Loucy (cell line): ENCODE measurements around the gene NPIPB8.
"Not testable (repeated sequence)": the region's sequence is repeated elsewhere in the genome, so short reads cannot be mapped to it uniquely, and the experiment has no call there.

Experiments
- H2AFZ ChIP-seq: fragments of 200-600 bp; sonication (generic); 2 replicates; pipeline ENCODE4 v1.6.0; 2016; ENCODE audit warnings: antibody characterized with exemption, mild to moderate bottlenecking, low read length, moderate library complexity
- H3F3A ChIP-seq: fragments of 200-600 bp; 2 replicates; pipeline ENCODE4 v1.6.0; 2016; ENCODE audit warnings: antibody characterized with exemption, low read depth, mild to moderate bottlenecking
- H3K27me3 ChIP-seq: fragments of 200-600 bp; sonication (generic); 2 replicates; pipeline ENCODE4 v1.6.1; 2014; ENCODE audit warnings: low read length, mild to moderate bottlenecking; ENCODE audit not compliant: insufficient read depth, poor library complexity, severe bottlenecking
- H3K36me3 ChIP-seq: fragments of 200-600 bp; sonication (generic); 2 replicates; pipeline ENCODE4 v1.6.1; 2016; ENCODE audit warnings: low read length; ENCODE audit not compliant: insufficient read depth
- H3K4me1 ChIP-seq: fragments of 200-600 bp; sonication (generic); 2 replicates; pipeline ENCODE4 v1.5.1; 2014; ENCODE audit warnings: low read length, mild to moderate bottlenecking; ENCODE audit not compliant: insufficient read depth, poor library complexity, severe bottlenecking
- H3K4me2 ChIP-seq: fragments of 200-600 bp; sonication (generic); 2 replicates; pipeline ENCODE4 v1.6.0; 2014; ENCODE audit warnings: antibody characterized with exemption, low read length, low read depth, mild to moderate bottlenecking; ENCODE audit not compliant: poor library complexity, severe bottlenecking
- H3K4me3 ChIP-seq: fragments of 200-600 bp; sonication (generic); 2 replicates; pipeline ENCODE4 v1.5.1; 2014; ENCODE audit warnings: low read length, mild to moderate bottlenecking, mixed read lengths; ENCODE audit not compliant: poor library complexity, severe bottlenecking
- H3K79me2 ChIP-seq: fragments of 200-600 bp; sonication (generic); 2 replicates; pipeline ENCODE4 v1.6.1; 2014; ENCODE audit warnings: low read length; ENCODE audit not compliant: insufficient read depth
- H3K9ac ChIP-seq: fragments of 200-600 bp; sonication (generic); 2 replicates; pipeline ENCODE4 v1.6.0; 2014; ENCODE audit warnings: mild to moderate bottlenecking, low read depth, low read length, moderate library complexity; ENCODE audit not compliant: poor library complexity, severe bottlenecking
- H3K9me2 ChIP-seq: fragments of 200-600 bp; sonication (generic); replicated peaks from 2 replicates; pipeline ENCODE4 v1.6.1; 2016; ENCODE audit warnings: low read depth, low read length, mixed read lengths
- H3K9me3 ChIP-seq: fragments of 200-600 bp; sonication (generic); 2 replicates; pipeline ENCODE4 v1.6.1; 2014; ENCODE audit warnings: mild to moderate bottlenecking, antibody characterized with exemption, low read length, low read depth; ENCODE audit not compliant: insufficient read depth
- H4K20me1 ChIP-seq: fragments of 200-600 bp; sonication (generic); 2 replicates; pipeline ENCODE4 v1.6.0; 2014; ENCODE audit warnings: antibody characterized with exemption, low read length, mild to moderate bottlenecking; ENCODE audit not compliant: insufficient read depth, poor library complexity, severe bottlenecking
- EZH2phosphoT487 ChIP-seq: fragments of 200-600 bp; IDR thresholded peaks from 2 replicates; pipeline ENCODE4 v1.6.1; 2018; ENCODE audit warnings: antibody characterized with exemption, mild to moderate bottlenecking, moderate library complexity, borderline replicate concordance
- TF ChIP-seq, protein P1 (sequence below): fragments of 200-600 bp; sonication (generic); conservative IDR thresholded peaks from 2 replicates; pipeline ENCODE4 v1.5.1; 2014; ENCODE audit warnings: mild to moderate bottlenecking, antibody characterized with exemption, low read length

NPIPB8 gene

DNA sequence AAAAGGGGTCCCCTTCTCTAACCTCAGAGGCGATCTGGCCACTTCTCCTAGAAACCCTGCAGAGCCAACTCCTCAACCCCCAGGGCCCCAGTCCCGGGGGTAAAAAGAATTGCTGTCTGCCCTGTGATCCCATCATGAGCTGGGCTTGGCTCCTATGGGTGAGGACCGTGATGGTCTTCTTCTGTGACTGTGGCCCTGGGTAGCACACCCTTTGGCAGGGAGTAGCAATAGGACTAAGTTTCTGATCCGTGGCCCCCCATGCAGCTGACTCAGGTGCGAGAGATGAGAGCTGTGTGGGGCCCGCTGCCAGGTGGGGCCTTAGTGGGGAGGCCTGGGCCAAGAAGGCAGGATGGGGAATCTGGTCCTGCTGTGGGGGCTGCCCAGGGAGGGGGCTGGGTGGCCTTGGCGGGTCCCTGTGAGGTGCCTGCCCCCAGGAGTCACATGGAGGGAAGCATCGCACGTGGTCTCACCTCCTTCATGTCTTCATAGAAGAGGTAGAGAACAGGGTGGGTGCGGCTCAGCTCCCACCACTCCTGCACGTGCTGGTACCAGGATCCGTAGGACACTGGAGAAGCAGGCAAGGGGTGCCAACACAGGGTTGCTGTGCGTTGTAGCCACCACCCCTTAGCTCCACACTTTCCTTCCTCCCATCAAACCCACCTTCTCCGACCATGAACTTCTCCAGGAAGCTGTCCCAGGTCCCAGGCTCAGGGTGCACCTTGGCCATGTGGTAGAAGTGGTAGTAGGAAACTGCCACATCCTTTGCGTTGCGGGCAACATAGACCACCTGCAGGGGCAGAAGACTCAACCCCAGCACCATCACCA, 31.4 kb upstream of the NPIPB8 start:
- H3K4me2 ChIP-seq: no peak overlapping the region
- no peaks in the 10 kb centered on the region for H3K9me2 ChIP-seq
- no peaks in the 10 kb centered on the region for H3K79me2 ChIP-seq

DNA sequence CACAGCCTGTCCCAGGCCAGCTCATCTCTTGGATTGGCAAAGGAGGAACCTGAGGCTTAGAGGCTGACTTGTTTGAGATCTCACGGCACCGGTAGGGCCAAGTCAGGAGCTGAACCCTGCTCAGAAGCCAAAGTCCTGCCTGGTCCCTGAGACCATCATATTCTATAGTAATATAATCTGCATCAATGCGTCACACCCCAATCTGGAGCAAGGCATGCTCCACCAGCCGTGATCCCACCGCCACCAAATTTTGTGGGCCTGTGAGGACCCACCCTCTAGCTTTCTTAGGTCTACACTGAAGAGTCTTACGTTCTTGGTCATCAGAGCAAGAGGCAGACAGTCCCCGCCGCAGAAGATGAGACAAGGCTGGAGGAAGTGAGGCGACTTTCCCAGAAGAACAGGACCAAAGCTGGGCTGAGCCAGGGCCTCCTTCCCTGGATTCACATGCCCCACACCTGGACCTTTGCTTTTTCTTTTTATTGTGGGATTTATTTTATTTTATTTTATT, 30.7 kb upstream of the NPIPB8 start:
- Histone ChIP-seq H3K4me2 (no peak overlapping the region), H2AFZ (no peak overlapping the region), H3K27me3 (no peaks in the 10 kb centered on the region), H3K9ac (no peak overlapping the region), H3K79me2 (no peaks in the 10 kb centered on the region), H3F3A (no peaks in the 10 kb centered on the region), H4K20me1 (no peaks in the 10 kb centered on the region), H3K9me3 (no peaks in the 10 kb centered on the region), H3K4me1 (peaks cover 10% of the 10 kb centered on the region), H3K9me2 (no peaks in the 10 kb centered on the region), H3K36me3 (no peaks in the 10 kb centered on the region), H3K4me3 (no peak overlapping the region)
- TF ChIP-seq, protein P1, sequence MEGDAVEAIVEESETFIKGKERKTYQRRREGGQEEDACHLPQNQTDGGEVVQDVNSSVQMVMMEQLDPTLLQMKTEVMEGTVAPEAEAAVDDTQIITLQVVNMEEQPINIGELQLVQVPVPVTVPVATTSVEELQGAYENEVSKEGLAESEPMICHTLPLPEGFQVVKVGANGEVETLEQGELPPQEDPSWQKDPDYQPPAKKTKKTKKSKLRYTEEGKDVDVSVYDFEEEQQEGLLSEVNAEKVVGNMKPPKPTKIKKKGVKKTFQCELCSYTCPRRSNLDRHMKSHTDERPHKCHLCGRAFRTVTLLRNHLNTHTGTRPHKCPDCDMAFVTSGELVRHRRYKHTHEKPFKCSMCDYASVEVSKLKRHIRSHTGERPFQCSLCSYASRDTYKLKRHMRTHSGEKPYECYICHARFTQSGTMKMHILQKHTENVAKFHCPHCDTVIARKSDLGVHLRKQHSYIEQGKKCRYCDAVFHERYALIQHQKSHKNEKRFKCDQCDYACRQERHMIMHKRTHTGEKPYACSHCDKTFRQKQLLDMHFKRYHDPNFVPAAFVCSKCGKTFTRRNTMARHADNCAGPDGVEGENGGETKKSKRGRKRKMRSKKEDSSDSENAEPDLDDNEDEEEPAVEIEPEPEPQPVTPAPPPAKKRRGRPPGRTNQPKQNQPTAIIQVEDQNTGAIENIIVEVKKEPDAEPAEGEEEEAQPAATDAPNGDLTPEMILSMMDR: no peak
- no peak for TF ChIP-seq EZH2phosphoT487

More for the DNA sequence above, 31.4 kb upstream of the NPIPB8 start:
- no peaks in the 10 kb centered on the region for H3F3A ChIP-seq
- H3K27me3 ChIP-seq: no peaks in the 10 kb centered on the region
- H3K4me3 ChIP-seq: no peak overlapping the region
- H4K20me1 ChIP-seq: no peaks in the 10 kb centered on the region
- H3K4me1 ChIP-seq: peaks cover 10% of the 10 kb centered on the region
- no peaks in the 10 kb centered on the region for H3K36me3 ChIP-seq
- no peaks in the 10 kb centered on the region for H3K9me3 ChIP-seq
- TF ChIP-seq EZH2phosphoT487: no peak
- TF ChIP-seq, protein P1: no peak
- no peak overlapping the region for H3K9ac ChIP-seq
- no peak overlapping the region for H2AFZ ChIP-seq

- not testable (repeated sequence) for H3K9ac ChIP-seq, H3K36me3 ChIP-seq, H3K4me3 ChIP-seq, H3F3A ChIP-seq, H3K79me2 ChIP-seq, H3K4me1 ChIP-seq, H3K9me2 ChIP-seq, H2AFZ ChIP-seq, H3K27me3 ChIP-seq, H4K20me1 ChIP-seq, H3K4me2 ChIP-seq, H3K9me3 ChIP-seq
These were observed 30.0 kb upstream of the NPIPB8 start for GRCh38 chr16:28607681-28608495.

DNA sequence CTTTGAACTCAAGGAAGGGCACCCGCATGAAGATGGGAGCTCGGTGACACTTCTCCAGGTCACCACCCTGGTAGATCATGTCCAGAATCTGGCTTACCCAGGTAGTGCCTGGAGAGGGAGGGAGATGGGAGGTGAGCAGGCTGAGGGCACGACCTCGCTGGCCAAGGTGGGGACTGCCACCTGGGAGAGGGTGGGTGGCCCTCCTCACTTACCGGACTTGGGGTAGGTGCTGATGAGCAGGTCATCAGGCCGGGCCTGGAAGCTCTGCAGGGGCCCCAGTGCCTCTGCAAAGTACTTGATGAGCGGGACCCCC, 29.4 kb upstream of the NPIPB8 start:
- not testable (repeated sequence) for H3K9me2 ChIP-seq, H3K9ac ChIP-seq, H3K4me2 ChIP-seq, H4K20me1 ChIP-seq, H3K9me3 ChIP-seq, H3K36me3 ChIP-seq, H3K79me2 ChIP-seq, H3K4me1 ChIP-seq, H3K27me3 ChIP-seq, H3K4me3 ChIP-seq, H2AFZ ChIP-seq, H3F3A ChIP-seq

DNA sequence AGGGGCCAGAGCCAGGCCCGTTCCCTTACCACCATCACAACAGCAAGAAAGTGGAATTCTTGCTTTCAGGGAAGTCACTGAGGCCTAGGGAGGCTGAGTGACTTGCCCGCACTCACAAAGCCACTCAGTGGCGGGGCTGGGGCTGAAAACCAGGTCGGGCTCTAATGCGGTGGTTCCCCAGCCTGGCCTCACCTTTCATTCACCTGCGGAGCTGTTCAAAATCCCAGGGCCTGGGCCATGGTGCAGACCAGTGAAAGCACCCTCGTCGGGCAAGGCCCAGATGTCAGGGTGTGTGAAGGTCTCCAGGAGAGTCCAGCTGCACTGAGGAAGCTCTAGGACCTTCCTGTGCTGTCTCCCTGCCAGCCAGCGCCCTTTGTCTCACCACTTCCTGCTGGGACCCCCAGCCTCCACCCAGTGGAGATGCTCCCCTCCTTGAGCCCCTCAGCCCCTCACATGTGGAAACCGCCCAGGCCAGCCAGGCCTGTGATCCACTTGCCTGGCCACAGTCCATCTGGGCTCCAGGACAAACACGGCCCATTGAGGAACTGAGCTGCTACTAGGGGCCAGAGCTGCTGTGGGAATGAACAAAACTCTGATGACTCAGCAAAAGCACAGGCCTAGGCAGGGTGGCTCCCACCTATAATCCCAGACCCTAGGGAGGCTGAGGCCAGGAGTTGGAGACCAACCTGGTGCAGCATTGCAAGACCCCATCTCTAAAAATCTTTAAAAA, 28.8 kb upstream of the NPIPB8 start:
- H3K9me2 ChIP-seq, H3K9me3 ChIP-seq, H3F3A ChIP-seq, H3K4me3 ChIP-seq, H3K4me1 ChIP-seq, H4K20me1 ChIP-seq, H3K79me2 ChIP-seq, H2AFZ ChIP-seq, H3K36me3 ChIP-seq, H3K27me3 ChIP-seq: not testable (repeated sequence)
- peak overlapping the region; percentile 29 for H3K9ac ChIP-seq
- H3K4me2 ChIP-seq: peak overlapping the region; percentile 18
